ENCODE measurements around the gene TIMM44.

TIMM44 gene, protein sequence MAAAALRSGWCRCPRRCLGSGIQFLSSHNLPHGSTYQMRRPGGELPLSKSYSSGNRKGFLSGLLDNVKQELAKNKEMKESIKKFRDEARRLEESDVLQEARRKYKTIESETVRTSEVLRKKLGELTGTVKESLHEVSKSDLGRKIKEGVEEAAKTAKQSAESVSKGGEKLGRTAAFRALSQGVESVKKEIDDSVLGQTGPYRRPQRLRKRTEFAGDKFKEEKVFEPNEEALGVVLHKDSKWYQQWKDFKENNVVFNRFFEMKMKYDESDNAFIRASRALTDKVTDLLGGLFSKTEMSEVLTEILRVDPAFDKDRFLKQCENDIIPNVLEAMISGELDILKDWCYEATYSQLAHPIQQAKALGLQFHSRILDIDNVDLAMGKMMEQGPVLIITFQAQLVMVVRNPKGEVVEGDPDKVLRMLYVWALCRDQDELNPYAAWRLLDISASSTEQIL

DNA sequence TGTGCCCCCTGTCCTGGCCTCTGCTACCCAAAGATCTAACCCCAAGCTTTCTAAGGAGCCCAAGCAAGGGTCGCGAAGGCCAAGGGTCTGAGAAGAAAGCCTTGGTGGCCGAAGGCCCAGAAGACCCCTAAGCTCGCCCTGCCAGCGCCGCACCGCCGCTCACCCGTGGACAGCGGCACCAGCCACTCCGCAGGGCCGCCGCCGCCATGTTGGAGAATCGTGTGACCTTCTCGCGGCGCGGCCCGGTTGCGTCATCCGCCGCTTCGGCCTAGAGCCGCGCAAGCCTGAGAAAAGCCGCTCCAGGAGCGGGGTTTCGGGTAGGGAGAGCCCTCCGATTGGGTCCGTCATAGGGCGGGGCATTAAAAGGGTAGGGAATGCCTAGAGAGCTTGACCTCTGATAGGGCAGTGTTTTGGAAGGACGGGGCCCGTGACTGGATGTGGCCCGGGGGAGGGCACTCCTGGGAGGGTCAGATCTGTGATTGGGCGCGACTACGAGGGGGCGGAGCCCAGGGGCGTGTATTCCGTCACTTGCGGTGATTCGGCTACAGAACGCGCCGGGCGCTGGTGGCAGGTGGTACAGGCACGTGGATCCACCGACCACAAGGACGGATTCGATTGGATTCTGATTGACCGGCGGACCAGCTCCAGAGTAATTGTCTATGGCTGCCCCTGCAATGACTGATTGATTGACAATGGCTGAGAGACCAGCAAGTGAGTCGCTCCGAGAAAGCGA, at the start of gene TIMM44:
TIMM44 (minus strand) TSS at position 223 of the 733 bp plus-strand sequence; CDS start at position 208, 15 bp downstream.
- peak; percentile 98 for DNase-seq

DNA sequence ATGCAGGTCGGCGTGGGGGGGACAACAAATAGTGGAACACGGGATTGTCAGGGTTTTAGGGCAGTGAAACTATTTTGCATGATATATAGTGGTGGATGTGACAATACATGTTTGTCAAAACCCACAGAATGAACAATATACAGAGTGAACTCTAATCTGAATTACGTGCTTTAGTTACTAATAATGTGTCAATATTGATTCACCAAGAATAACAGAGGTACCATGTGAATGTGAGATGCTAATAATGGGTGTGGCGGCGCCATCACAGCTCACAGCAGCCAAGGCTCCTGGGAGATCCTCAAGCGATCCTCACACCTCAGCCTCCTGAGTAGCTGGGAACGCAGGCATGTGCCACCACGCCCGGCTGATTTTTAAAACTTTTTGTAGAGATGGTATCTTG, 49.1 kb upstream of the TIMM44 start:
- no peak for DNase-seq

DNA sequence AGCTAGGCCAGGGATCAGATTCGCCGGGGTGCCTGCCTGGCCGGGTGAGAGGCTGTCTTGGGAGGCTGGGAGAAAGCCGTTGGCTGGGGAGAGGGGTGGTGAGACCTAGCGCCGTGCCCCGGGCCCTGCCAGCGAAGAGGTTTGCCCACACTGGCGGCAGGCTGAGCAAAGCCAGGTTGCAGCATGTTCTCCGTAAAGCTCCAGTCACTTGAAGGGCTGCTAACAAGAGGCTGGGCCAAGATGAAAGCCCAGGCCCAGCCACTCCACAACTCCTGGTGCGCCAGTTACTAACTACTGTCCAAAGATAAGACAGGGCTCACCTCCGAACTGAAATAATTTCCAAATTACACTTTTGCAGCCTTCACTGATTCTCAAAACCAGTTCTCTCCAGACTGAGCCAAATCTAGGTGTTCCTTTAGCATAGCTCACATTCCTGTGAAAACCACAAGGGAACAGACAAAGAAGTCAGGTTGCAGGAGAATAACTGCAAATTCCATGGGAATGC, 45.7 kb upstream of the TIMM44 start:
- no peak for DNase-seq

DNA sequence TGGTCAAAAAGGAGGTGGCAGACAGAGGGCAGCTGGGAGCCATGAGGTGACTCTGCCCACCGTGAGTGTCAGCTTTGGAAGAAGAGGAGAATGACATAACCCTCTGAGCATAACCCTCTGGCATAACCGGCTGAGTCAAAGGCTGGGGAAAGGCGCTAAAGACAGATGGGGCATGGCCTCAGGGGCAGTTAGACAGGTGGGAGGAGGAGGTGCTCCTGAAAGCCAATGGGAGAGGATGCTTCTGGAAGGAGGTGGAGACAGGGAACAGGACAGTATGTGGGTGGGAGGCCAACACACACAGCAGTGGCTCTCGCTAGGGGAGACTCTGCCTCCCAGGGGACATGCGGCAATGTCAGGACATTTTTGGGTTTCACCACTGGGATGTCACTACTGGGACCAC, 44.8 kb upstream of the TIMM44 start:
- DNase-seq = no peak

DNA sequence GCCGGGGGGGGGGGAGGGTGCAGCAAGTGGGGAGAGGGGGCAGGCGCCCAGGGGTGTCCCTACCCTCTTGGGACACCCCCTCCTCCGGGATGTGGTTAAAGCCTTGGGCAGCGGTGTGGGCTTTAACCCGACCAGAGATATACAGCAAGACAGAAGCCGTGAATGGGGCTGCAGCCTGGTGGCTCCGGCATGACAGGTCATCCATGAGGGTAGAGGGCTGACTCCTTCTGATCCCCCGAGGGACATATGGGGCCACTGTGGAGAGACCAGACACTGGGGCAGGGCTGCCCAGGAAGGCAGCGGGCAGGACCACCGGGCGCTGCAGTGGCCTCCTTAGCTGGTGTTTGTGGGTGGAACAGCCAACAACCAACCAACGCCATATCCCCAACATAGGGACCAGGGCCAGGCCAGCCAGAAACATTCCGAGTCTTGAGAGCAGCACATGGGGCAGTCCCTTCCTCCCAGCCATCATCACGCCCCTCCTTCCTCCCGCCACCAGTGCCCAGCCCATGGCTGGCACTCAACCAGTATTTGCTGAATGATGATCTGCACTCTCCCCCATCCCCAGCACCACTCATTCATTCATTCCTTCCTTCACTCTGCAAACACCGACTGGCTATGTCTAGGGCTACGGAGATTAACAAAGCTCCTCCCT, 43.8 kb upstream of the TIMM44 start:
- DNase-seq = no peak

DNA sequence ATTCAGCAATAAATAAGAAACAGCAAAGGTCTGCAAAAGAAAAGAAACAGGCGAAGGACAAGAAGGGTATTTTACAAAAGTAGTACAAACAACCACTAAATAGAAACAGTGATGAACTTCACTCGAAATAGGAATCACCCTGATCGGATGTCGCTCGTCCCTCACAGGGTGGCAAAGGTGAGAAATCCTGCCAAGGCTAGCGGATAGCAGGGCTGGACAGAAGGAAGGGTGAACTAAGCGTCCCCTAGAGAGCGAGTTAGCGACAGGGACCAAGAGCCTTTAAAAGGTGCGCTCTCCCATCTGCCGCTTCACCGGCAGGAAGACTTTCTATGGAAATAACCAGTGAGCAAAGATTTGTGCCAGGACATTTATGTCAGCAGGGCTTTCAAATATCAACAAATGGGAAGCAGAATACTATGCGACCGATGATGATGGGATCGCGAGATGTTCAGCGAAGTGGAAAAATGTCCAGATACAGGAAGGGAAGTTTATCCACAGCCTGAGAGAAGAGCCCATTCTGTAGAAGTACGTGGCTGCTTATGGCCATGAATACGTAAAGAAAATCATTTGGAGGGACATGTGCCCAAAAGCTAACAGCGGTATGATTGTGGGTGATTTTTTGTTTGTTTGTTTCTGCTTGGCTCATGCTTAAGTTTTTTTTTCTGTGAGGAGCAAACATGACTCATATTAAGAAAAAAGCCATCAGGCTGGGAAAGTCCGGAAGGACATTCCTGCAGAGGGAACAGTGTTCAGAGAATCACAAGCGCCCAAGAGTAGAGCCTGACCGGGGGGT, 43.1 kb upstream of the TIMM44 start:
- no peak for DNase-seq

DNA sequence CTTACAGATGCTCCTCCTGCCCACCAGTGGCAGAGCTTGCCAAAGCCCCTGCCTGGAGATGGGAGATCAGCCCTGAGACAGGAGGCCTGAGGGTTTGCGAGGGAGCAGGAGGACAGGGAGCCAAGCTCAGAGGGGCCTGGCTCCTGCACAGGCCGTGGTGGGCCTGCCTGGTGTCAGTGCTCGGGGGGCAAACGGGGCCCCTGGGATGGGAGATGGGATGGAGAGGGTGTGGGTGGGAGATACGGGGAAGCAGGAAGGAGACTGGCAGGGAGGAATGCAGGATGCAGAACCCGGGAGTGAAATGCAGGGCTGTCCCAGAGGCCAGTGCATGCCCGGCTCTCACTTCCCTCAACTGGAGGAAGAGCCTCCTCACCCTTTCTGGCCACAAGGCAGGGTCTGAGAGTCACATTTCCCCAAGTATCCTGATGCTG, 42.0 kb upstream of the TIMM44 start:
- no peak for DNase-seq

DNA sequence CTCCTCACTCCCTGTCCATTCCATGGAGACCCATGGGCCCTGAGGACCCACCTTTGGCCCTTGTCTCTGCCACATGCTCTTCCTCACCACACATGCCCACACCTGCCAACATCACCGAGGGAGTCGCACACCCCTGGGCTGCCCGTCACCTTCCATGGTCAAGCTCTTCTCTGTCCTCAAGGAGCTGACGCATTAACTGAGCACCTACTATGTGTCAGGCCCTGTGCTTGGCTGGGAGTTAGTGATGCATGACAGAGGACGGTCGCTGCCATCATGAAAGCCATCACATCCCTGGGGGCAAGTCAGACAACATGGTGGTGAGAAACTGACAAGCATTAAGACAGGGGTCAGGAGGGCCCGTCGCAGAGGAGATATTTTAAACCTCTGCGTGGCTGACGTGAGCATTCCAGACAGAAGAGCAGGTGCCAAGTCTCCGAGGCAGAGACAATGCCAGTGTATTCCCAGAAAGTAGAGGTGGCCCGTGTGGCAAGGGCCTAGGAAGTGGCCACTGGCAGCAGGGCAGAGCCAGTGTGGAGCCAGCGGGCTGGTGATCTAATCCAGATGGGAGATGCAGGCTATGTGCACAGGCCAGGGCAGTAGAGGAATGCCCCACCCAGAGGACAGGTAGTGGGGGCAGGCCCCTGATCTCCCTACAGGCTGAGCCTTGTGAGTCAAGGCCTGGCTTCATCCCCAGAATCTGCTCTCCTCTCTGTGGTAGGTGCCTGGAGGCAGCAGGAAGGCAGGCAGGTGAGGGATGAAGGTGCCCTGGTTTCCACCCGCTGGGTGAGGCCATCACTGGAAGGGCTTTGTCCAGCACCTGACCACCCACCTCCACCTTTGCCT, 40.8 kb upstream of the TIMM44 start:
- DNase-seq = no peak

DNA sequence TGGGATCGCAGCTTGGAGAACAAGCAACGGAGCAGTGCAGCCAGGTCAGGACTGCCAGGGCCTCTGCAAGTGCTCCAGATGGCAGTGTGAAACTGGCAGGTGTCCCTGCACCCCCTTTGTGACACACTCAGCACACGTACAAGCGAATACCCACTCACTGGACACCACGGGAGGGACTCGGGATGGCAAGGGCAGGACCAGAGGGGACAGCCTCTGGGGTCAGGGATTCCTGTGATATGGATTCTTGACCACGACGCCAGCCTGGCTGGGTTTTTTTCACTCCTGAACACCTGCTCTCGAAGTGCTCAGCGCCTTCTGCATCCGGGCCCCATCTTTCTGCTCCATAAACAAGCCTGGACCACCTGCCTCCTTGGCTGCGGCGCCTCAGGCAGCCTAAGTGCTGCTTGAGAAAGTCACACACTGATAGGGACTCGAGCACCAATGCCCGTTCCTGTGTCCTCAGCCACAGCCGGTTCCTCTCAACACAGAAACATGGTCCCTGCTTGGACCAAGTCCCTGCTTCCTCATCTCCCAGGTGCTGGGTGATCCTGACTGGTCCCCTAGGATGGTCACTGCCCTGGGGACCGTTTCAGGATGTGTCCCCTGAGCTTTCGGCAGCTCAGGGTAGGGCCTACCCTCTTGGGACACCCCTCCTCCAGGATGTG, 40.0 kb upstream of the TIMM44 start:
- DNase-seq = no peak

DNA sequence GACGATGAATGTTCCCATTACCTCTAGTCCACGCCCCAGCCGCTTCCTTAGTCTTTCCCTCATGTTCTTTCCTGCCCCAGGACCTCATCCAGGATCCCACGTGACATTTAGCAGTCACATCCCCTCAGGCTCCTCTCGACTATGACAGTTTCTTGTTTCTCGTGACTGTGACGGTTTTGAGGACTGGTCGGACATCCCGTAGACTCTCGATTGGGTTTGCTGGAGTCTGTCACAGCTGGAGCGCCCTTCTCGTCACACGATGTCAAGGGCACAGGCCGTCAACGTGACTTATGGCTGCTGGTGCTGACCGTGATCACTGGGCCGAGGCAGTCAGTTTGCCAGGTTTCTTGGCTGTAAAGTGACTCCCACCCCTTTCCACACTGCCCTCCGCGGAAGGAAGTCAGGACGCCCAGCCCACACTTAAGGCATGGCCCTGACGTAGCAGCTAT, 39.2 kb upstream of the TIMM44 start:
- DNase-seq = no peak

DNA sequence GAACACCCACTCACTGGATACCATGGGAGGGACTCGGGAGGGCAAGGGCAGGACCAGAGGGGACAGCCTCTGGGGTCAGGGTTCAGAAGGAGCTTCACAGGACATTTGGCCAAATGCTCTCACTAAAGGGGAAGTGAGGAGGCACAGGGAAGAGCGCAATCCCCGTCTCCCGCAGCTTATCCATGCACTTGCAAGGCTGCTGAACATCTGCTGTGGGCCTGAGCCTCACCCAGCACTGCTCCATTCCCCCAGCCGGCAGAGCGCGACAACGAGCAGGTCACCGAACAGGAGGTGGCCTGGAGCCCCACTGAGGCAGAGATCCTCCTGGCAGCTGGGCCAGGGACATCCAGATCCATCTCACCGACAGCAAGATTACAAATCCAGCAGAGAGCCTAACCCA, 38.6 kb upstream of the TIMM44 start:
- DNase-seq = no peak

DNA sequence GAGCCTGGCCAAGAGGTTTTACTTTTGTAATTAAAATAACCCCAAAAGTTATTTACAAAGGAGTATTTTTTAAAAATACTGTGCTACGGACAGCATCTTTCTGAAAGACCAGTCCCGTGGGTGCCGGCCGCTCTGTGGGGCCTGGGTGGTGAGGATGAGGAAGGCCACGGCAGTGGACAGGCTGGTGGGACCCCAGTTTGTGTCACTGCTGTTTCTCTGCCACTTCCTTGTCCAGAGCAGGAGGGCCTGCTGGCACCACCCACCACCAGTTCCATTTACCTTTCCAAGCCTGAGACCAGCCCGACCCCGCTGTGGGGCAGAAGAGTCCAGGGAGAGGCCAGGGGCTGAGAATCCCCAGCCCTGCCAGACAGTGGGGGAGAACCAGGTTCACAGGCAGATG, 38.2 kb upstream of the TIMM44 start:
- DNase-seq = no peak

DNA sequence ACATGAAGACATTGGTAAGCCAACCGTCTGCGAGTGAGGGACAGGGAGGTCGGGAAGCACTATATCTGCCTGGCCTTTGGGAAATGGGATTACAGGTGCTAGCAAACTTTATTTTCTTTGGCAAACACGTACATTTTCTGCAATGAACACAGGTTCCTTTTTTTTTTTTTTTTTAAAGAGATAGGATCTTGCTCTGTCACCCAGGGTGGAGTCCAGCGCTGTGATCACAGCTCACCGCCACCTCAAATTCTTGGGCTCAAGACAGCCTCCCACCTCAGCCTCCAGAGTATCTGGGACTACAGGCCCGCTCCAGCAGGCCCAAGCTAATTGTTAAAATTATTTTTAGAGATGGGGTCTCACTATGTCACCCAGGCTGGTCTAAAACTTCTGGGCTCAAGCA, 37.7 kb upstream of the TIMM44 start:
- no peak for DNase-seq

DNA sequence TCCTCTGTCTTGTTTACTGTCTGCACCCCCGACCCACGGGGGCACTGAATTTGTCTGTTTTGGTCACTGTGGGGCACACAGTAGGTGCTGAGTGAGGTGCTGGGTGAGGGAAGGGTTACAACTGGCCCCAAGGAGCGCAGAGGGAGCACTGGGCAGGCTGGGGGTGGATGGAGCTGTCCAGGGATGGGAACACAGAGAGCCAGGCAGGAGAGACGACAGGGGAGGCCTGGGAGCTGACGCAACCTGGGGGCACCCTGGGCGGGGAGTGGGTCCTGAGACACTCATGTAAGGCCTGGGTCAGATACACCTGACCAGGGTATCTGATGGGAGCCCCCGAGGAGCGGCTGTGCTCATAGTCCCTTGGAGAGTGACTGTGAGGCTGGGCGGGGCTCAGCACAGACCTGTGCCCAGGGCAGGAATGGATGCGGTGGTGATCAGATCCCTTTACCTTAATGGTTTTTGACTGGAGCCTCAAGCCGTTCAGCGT, 37.2 kb upstream of the TIMM44 start:
- no peak for DNase-seq

DNA sequence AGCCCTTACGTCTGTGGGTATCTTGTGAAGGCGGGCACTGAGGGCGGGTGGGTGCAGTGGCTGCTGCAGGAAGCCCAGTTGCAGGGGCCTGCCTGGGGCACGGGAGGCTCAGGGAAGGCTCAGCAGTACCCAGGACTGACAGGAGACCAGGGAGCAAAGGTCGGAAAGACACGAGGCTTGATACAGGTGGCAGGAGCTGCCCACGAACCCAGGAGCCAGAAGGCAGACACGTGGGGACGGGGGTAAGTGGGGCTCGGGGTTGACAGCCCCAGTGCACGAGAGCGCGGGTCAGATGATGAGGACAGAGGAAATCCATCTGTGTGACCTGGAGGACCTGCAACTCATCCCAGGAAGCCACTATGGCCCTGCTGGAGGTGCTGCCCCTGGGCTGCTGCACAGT, 36.7 kb upstream of the TIMM44 start:
- no peak for DNase-seq

DNA sequence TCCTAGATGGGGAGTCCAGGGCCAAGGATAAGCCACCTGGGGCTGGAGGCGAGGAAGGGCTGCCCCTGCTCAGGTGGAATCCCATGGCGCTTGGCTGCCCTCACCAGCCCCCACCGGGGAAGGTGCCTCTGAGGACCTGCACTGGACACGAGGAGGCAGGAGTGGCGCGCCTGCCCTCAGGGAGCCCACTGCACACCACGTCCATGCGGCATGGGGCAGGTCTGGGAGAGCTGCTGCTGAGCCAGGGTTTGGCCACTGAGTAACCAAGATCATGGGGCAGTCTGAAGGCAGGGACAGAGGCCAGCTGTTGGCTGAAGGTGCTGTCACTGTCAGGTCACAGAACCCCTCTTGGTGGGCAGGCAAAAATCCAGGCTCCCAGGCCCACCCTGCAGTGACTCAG, 36.1 kb upstream of the TIMM44 start:
- DNase-seq = no peak

DNA sequence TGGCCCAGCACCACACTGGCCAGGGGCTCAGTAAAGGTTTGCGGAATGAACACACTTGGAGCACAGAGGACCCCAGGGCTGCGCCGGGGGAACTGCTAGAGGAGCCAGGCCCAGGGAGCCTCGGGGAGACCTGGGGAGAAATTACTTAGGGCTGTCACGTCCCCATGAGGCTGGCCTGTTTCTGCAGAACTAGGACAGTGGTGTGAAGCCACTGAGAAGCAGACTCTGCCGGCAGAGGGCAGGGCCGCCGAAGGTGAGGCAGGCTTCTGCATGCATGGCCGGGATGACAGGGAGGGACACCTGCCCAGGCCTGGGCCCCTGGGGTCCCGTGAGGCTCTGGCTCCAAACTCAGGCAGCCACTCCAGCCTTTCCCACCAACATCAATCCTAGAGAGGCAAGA, 35.5 kb upstream of the TIMM44 start:
- DNase-seq = no peak

DNA sequence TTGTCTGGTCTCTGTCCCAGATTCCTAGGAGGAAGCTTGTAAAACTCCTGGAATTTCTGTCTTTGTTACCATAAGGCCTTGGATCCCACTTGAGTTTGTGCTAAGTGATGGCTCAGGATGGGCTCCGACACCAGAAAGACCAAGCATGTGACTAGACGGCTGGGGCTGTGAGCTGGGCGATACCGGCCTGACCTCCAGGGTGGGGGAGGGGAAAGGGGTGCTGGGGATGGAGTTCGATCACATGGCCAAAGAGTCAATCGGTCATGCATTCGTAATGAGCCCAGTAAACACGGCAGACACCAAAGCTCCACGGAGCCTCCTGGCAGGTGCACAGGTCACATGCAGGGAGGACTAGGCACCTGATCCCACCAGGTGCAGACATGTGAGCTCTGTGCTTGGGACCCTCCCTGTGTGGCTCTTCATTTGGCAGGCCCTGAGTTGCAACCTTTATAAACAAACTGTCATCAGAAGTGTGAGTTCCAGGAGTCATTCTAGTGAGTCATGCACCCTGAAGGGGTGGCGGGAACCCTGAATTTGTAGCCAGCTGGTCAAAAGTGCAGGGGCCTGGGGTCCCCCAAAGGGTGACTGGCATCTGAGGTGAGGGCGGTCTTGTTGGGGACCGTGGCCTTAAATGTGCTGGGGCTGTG, 34.8 kb upstream of the TIMM44 start:
- DNase-seq = no peak

DNA sequence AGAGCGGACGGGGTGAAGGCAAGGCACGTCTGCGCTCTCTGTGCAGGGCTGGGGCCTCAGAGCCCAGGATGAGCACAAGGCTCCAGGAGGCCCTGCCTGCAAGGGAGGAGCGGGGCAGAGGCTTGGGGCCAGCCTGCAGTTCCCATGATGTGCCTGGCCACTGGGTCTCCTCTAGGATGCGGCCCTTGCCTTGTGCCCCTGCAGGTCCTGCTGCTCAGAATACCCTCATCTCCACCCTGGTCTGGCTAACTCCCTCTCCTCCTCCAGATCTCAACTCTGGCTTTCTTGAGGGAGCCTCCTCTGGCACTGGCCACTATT, 34.2 kb upstream of the TIMM44 start:
- no peak for DNase-seq

DNA sequence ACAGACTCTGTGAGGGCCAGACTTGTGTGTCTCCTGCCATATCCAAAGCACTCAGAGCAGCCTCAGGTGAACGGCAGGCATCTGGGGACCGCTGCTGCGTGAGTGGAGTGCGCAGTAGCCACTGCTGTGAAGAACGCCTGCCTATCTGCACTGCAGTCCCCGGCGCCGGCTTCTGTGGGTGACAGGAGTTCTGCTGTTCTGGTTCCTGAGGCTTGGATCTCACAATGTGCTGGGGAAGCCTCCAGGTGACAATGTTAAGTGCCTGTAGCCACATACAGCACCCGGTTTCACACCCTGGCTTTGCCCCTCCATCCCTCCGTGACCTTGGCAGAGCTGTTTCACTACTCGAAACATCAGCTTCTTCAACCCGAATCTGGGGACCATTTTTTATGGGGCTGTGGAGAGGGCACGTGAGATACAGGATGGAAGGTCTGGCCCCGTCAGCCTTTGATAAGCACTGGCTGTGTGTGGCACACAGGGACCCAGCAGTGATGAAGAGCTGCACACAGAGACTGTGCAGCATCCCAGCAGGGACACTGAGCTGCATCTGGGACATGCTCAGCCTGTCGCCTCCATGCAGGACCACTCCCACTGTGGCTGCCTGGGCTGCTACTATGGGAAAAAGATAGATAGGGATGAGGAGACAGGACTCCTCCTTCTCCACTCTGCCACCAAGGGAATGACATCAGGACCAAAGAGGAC, 33.7 kb upstream of the TIMM44 start:
- no peak for DNase-seq
